SK-MEL-5 (cell line): ENCODE measurements around the gene GOLGA5. TPM values are rescaled to one million over a fixed set of nuclear protein-coding genes. Genes with fewer than 3 reads are reported as not detected.
"Not testable (repeated sequence)": the region's sequence is repeated elsewhere in the genome, so short reads cannot be mapped to it uniquely, and the experiment has no call there.

Source experiments
- DNase-seq: peaks from one replicate; pipeline ENCODE4 v3.0.0-alpha.2; 2016; ENCODE audit warnings: low read depth, low spot score
- in situ Hi-C: cut with HindIII; loops from 2 replicates; pipeline ENCODE4 v1.10.0; 2016; ENCODE audit warnings: low sequenced_read_pairs, high pct_unique_total_duplicates, low pct_unique_long_range_greater_than_20kb
- total RNA-seq: library from RNA; depleted of rRNA; stranded (reverse); fragments of >200 nt; shearing (Covaris generic); gene quantifications from 2 replicates; pipeline ENCODE4 v1.2.3, GENCODE V29; 2014

Gene GOLGA5
- total RNA-seq, 1 experiment from 2014 or later = 34.8 TPM

GRCh38 chr14:92800525-92800924 is 6.4 kb downstream of the GOLGA5 start:
- in situ Hi-C loops = no loop called here
- no peak for DNase-seq

- no peak for DNase-seq
- in situ Hi-C loops = no loop called here
Observed at GRCh38 chr14:92801917-92802316, 7.8 kb downstream of the GOLGA5 start.

- in situ Hi-C loops = no loop called here
- DNase-seq = no peak
Observed at GRCh38 chr14:92802678-92803077, 8.6 kb downstream of the GOLGA5 start.

GRCh38 chr14:92813201-92813600 is 19.1 kb downstream of the GOLGA5 start:
- in situ Hi-C loops = no loop called here
- DNase-seq = peak; percentile 86

GRCh38 chr14:92819011-92819597 is 25.0 kb downstream of the GOLGA5 start:
- DNase-seq = no peak
- in situ Hi-C loops = no loop called here

GRCh38 chr14:92819680-92820535 is 25.8 kb downstream of the GOLGA5 start:
- DNase-seq, in situ Hi-C loops: not testable (repeated sequence)

- DNase-seq, in situ Hi-C loops: not testable (repeated sequence)
Observed at GRCh38 chr14:92820536-92820840, 26.4 kb downstream of the GOLGA5 start.

GRCh38 chr14:92830902-92831301 is 36.8 kb downstream of the GOLGA5 start:
- in situ Hi-C loops = no loop called here
- DNase-seq = no peak

GRCh38 chr14:92832137-92832700 is 38.1 kb downstream of the GOLGA5 start:
- no peak for DNase-seq
- in situ Hi-C loops = no loop called here

- in situ Hi-C loops = no loop called here
- no peak for DNase-seq
Observed at GRCh38 chr14:92841930-92842329, 47.8 kb downstream of the GOLGA5 start.

GRCh38 chr14:92844204-92844603 is 50.1 kb downstream of the GOLGA5 start:
- in situ Hi-C loops = no loop called here
- no peak for DNase-seq

GRCh38 chr14:92846162-92846897 is 52.2 kb downstream of the GOLGA5 start:
- peak; percentile 58 for DNase-seq
- in situ Hi-C loops = no loop called here

GRCh38 chr14:92847278-92847677 is 53.2 kb downstream of the GOLGA5 start:
- in situ Hi-C loops = no loop called here

GRCh38 chr14:92847749-92848148 is 53.6 kb downstream of the GOLGA5 start:
- no peak for DNase-seq
- in situ Hi-C loops = no loop called here

More at GRCh38 chr14:92847278-92847677, 53.2 kb downstream of the GOLGA5 start:
- DNase-seq = no peak

GRCh38 chr14:92848887-92849286 is 54.8 kb downstream of the GOLGA5 start:
- in situ Hi-C loops = no loop called here

GRCh38 chr14:92850492-92850891 is 56.4 kb downstream of the GOLGA5 start:
- no peak for DNase-seq
- in situ Hi-C loops = no loop called here

More at GRCh38 chr14:92848887-92849286, 54.8 kb downstream of the GOLGA5 start:
- no peak for DNase-seq

GRCh38 chr14:92853136-92853535 is 59.0 kb downstream of the GOLGA5 start:
- DNase-seq, in situ Hi-C loops: not testable (repeated sequence)
